Caco-2 (cell line): ENCODE measurements around the gene CDC42EP2. TPM values are rescaled to one million over a fixed set of nuclear protein-coding genes. Genes with fewer than 3 reads are reported as not detected.

Source experiments
- BruUV-seq: library from RNA; stranded (reverse); fragments of 400-500 nt; replicated peaks from 2 replicates; lab custom pipeline; 2021; lab: Mats Ljungman, UMichigan
- CTCF ChIA-PET: fragments of 300-600 bp; sonication (Branson Sonifier 250); formaldehyde crosslinking; loops from one replicate; lab custom pipeline; 2022; ENCODE audit warnings: antibody characterized with exemption; lab: Charles Lee
- POLR2A ChIA-PET: fragments of 300-600 bp; sonication (Branson Sonifier 250); formaldehyde crosslinking; loops from one replicate; lab custom pipeline; 2022; ENCODE audit warnings: antibody characterized with exemption; lab: Charles Lee
- DNase-seq, 2 experiments: peaks; one replicate each; pipeline versions ENCODE4 v3.0.0 to v3.0.0-alpha.2; 2020 to 2022
- H3K27me3 ChIP-seq: replicated peaks from 2 replicates; pipeline ENCODE4 v1.6.0; 2011; ENCODE audit warnings: low read length; ENCODE audit not compliant: control insufficient read depth, insufficient read depth
- H3K36me3 ChIP-seq: 2 replicates; pipeline ENCODE4 v1.5.1; 2011; ENCODE audit warnings: low read length; ENCODE audit not compliant: control insufficient read depth, insufficient read depth
- H3K4me1 ChIP-seq: fragments of 250-450 bp; sonication (Bioruptor Pico); 2 replicates; pipeline ENCODE4 v1.5.1; 2020; ENCODE audit warnings: mild to moderate bottlenecking
- H3K4me3 ChIP-seq: 2 replicates; pipeline ENCODE4 v1.5.1; 2011; ENCODE audit warnings: low read depth, mild to moderate bottlenecking, control low read depth, low read length
- H3K9me3 ChIP-seq: fragments of 250-450 bp; sonication (Bioruptor Pico); 2 replicates; pipeline ENCODE4 v1.5.1; 2020; ENCODE audit warnings: mild to moderate bottlenecking, moderate library complexity
- H3K27ac Mint-ChIP-seq: one replicate; pipeline ENCODE4 v1.8.0; 2022; ENCODE audit warnings: mixed read lengths; ENCODE audit not compliant: unreplicated experiment
- H3K27me3 Mint-ChIP-seq: one replicate; pipeline ENCODE4 v1.8.0; 2022; ENCODE audit warnings: mixed read lengths; ENCODE audit not compliant: insufficient read depth, unreplicated experiment
- H3K36me3 Mint-ChIP-seq: one replicate; pipeline ENCODE4 v1.8.0; 2022; ENCODE audit warnings: mild to moderate bottlenecking, mixed read lengths; ENCODE audit not compliant: insufficient read depth, unreplicated experiment
- H3K4me1 Mint-ChIP-seq: one replicate; pipeline ENCODE4 v1.8.0; 2022; ENCODE audit warnings: low read depth, mixed read lengths; ENCODE audit not compliant: unreplicated experiment
- H3K4me3 Mint-ChIP-seq: one replicate; pipeline ENCODE4 v1.8.0; 2022; ENCODE audit warnings: mild to moderate bottlenecking, moderate library complexity, mixed read lengths; ENCODE audit not compliant: unreplicated experiment
- H3K9me3 Mint-ChIP-seq: one replicate; pipeline ENCODE4 v1.8.0; 2022; ENCODE audit warnings: mixed read lengths; ENCODE audit not compliant: unreplicated experiment
- intact Hi-C: fragments of 100-400 bp; cut with micrococcal nuclease; formaldehyde crosslinking; loops from one replicate; pipeline ENCODE4 v1.10.0; 2022; ENCODE audit not compliant: unreplicated experiment
- total RNA-seq: library from RNA; stranded (reverse); gene quantifications from 2 replicates; pipeline ENCODE4 v1.2.3, GENCODE V29; 2022
- TF ChIP-seq, protein P1 (sequence below), 2 experiments: fragments of 200-600 bp in 1 of 2; IDR thresholded peaks; 1 replicate in 1 of 2; 2 replicates in 1 of 2; pipeline versions ENCODE4 v1.5.1 to v1.8.0; 2011 to 2022; ENCODE audit warnings: antibody characterized with exemption in 1 of 2, control low read depth in 1 of 2, inconsistent platforms in 1 of 2, low read depth in 1 of 2, low read length in 1 of 2, mild to moderate bottlenecking in 1 of 2, moderate library complexity in 1 of 2; ENCODE audit not compliant: insufficient read depth in 1 of 2, severe bottlenecking in 1 of 2, unreplicated experiment in 1 of 2

Gene CDC42EP2
- total RNA-seq, 1 experiment from 2014 or later: 38.0 TPM

DNA sequence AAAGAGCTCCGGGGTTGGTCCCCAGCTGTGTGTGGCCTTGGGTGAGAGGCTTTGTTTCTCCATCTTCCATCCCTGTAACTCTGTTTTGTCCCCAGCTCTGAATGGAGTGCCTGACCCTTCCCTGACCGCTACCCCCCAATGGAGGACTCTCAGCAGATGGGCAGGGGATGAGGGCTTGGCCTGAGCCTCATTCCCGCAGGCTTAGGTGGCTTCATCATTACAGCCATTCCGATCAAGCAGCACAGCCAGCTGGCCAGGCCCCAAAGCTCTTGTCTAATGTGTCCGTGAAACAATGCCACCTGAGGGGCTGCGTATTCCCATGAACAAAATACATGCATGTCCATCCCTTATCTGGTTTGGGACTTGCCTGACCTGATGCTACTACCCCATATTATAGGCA is 3.9 kb upstream of the CDC42EP2 start:
- CTCF ChIA-PET: interaction anchor here (0.6 to 1.3 kb wide), 4 partner anchors 34 to 105 kb away, joined by 3 to 15 read pairs (median 3); no protein-coding TSS in a partner anchor
- no TSS peak for BruUV-seq
- no peaks in the 10 kb centered on the region for H3K27me3 ChIP-seq
- Mint-ChIP-seq H3K9me3 (no peaks in the 10 kb centered on the region), H3K36me3 (peaks cover 29% of the 10 kb centered on the region), H3K27ac (no peak overlapping the region), H3K27me3 (no peaks in the 10 kb centered on the region), H3K4me3 (no peak overlapping the region), H3K4me1 (peaks cover 26% of the 10 kb centered on the region)
- TF ChIP-seq, protein P1, sequence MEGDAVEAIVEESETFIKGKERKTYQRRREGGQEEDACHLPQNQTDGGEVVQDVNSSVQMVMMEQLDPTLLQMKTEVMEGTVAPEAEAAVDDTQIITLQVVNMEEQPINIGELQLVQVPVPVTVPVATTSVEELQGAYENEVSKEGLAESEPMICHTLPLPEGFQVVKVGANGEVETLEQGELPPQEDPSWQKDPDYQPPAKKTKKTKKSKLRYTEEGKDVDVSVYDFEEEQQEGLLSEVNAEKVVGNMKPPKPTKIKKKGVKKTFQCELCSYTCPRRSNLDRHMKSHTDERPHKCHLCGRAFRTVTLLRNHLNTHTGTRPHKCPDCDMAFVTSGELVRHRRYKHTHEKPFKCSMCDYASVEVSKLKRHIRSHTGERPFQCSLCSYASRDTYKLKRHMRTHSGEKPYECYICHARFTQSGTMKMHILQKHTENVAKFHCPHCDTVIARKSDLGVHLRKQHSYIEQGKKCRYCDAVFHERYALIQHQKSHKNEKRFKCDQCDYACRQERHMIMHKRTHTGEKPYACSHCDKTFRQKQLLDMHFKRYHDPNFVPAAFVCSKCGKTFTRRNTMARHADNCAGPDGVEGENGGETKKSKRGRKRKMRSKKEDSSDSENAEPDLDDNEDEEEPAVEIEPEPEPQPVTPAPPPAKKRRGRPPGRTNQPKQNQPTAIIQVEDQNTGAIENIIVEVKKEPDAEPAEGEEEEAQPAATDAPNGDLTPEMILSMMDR (IDR thresholded peaks at IDR 0.05; ENCODE audit: insufficient read depth in 1 of 2, low read depth in 1 of 2, low read length in 1 of 2, severe bottlenecking in 1 of 2, unreplicated experiment in 1 of 2): no peak
- H3K9me3 ChIP-seq: no peaks in the 10 kb centered on the region
- H3K36me3 ChIP-seq: no peaks in the 10 kb centered on the region
- no peak for DNase-seq
- intact Hi-C loops: no loop called here
- peaks cover 38% of the 10 kb centered on the region for H3K4me1 ChIP-seq
- H3K4me3 ChIP-seq: no peak overlapping the region
- POLR2A ChIA-PET: interaction anchor here (0.6 kb wide), 1 partner anchor 278 kb away, joined by 3 read pairs; no protein-coding TSS in a partner anchor

DNA sequence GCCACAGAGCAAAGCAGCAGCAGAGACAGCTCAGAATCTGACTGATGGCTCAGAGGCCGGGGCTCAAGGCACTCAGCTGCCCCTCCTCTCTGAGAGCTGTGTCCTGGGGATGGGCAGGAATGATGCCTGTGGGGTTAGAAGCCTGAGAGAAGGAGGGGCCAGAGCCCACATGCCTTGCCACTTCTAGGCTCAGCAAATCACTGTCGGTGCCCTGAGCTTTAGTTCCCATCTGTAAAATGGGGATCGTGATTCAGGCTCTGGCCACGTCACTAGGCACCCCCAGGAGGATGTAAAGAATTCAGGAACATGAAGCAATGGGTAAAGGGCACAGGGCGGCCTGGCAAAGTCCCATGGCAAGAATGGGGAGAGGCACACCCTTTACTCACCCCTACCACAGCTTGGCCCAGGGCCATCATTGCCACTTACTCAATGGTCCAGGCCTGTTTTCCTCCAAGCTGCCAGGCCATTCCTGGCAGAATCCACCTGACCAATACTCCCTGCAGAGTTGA is 3.4 kb upstream of the CDC42EP2 start:
- Mint-ChIP-seq H3K4me1 (peaks cover 31% of the 10 kb centered on the region), H3K4me3 (no peak overlapping the region), H3K36me3 (peaks cover 34% of the 10 kb centered on the region), H3K27me3 (no peaks in the 10 kb centered on the region), H3K9me3 (no peaks in the 10 kb centered on the region), H3K27ac (no peak overlapping the region)
- intact Hi-C loops: no loop called here
- Histone ChIP-seq H3K27me3 (no peaks in the 10 kb centered on the region), H3K9me3 (no peaks in the 10 kb centered on the region), H3K4me1 (peaks cover 41% of the 10 kb centered on the region), H3K36me3 (no peaks in the 10 kb centered on the region), H3K4me3 (no peak overlapping the region)
- TF ChIP-seq, protein P1 (IDR thresholded peaks at IDR 0.05; ENCODE audit: insufficient read depth in 1 of 2, low read depth in 1 of 2, low read length in 1 of 2, severe bottlenecking in 1 of 2, unreplicated experiment in 1 of 2): no peak
- no TSS peak for BruUV-seq
- no peak for DNase-seq
- ChIA-PET CTCF (interaction anchor here (0.6 to 1.3 kb wide), 4 partner anchors 23 to 105 kb away, joined by 3 to 15 read pairs (median 3); no protein-coding TSS in a partner anchor), POLR2A (interaction anchor here (0.6 kb wide), 1 partner anchor 279 kb away, joined by 3 read pairs; no protein-coding TSS in a partner anchor)

GRCh38 chr11:65315204-65315865 is 669 bp downstream of the CDC42EP2 start:
- peaks cover 33% of the 10 kb centered on the region for H3K4me1 ChIP-seq
- no peaks in the 10 kb centered on the region for H3K27me3 ChIP-seq
- peaks cover 44% of the 10 kb centered on the region for H3K36me3 Mint-ChIP-seq
- intact Hi-C loops: loop anchor here (1.0 kb wide), 2 partner anchors 15 to 40 kb away; no protein-coding TSS in a partner anchor
- TF ChIP-seq, protein P1 (IDR thresholded peaks at IDR 0.05; ENCODE audit: insufficient read depth in 1 of 2, low read depth in 1 of 2, low read length in 1 of 2, severe bottlenecking in 1 of 2, unreplicated experiment in 1 of 2): peak; percentile 98 to 99
- H3K4me3 ChIP-seq: peak overlapping the region; percentile 99
- no peaks in the 10 kb centered on the region for H3K27me3 Mint-ChIP-seq
- peaks cover 4% of the 10 kb centered on the region for H3K36me3 ChIP-seq
- ChIA-PET CTCF (interaction anchor here (0.7 to 6.5 kb wide), 22 partner anchors 9 to 180 kb away, joined by 3 to 337 read pairs (median 4); partner anchors contain the start of genes DPF2 and POLA2), POLR2A (interaction anchor here (1.3 to 3.1 kb wide), 4 partner anchors 10 to 53 kb away, joined by 8 to 81 read pairs (median 14); partner anchors contain the start of gene POLA2)
- peak overlapping the region; percentile 80 for H3K27ac Mint-ChIP-seq
- H3K4me1 Mint-ChIP-seq: peaks cover 28% of the 10 kb centered on the region
- DNase-seq: peak; percentile 87 to 94
- no TSS peak for BruUV-seq
- H3K9me3 ChIP-seq: no peaks in the 10 kb centered on the region
- no peaks in the 10 kb centered on the region for H3K9me3 Mint-ChIP-seq
- H3K4me3 Mint-ChIP-seq: peak overlapping the region; percentile 81
